K562 (cell line): ENCODE results near the gene ADIPOR1. TPM values are rescaled to one million over a fixed set of nuclear protein-coding genes. Genes with fewer than 3 reads are reported as not detected.
A peak's percentile ranks its signal among the peaks of the same experiment; 100 is the strongest.

Experiments
- ATAC-seq: fragments of 200-7000 bp; cut with Tn5 transposase; 3 replicates; pipeline ENCODE4 v1.9.1; 2020; ENCODE audit warnings: moderate library complexity
- BruUV-seq: library from RNA; stranded (reverse); fragments of 400-500 nt; replicated peaks from 2 replicates; lab custom pipeline; 2021; lab: Mats Ljungman, UMichigan
- CTCF ChIA-PET: fragments of 300-600 bp; formaldehyde crosslinking; extraction: SDS; loops from one replicate; lab custom pipeline; 2021; ENCODE audit warnings: low intra/inter-chr PET ratio; lab: Yijun Ruan, JAX
- POLR2A ChIA-PET: fragments of 300-600, 350-650 bp; sonication (Branson Sonifier 250); formaldehyde crosslinking; extraction: SDS; loops from one replicate; lab custom pipeline; 2021; ENCODE audit warnings: antibody characterized with exemption, inconsistent platforms; lab: Yijun Ruan, JAX
- DNase-seq, 4 experiments: peaks; one replicate each; pipeline versions ENCODE4 v3.0.0 to v3.0.0-alpha.2; 2011 to 2018; ENCODE audit warnings: low spot score in 3 of 4, mixed read lengths in 3 of 4; ENCODE audit errors: extremely low read depth in 1 of 4
- FAIRE-seq: peaks from 2 replicates; lab custom pipeline; 2011; peaks lifted over from hg19 to GRCh38; lab: Jason Lieb, UNC
- H2AFZ ChIP-seq: 2 replicates; pipeline ENCODE4 v1.6.0; 2011; ENCODE audit warnings: low read depth, low read length, control low read depth, inconsistent platforms
- H3K27ac ChIP-seq: fragments of 200-600 bp; 3 replicates; pipeline ENCODE4 v1.8.0; 2011; ENCODE audit warnings: low read depth, mild to moderate bottlenecking, control low read depth, inconsistent platforms, low read length, moderate library complexity, mixed read lengths; ENCODE audit errors: extremely low read depth
- H3K27me3 ChIP-seq, 2 experiments: fragments of 300-600 bp in 1 of 2; 2 replicates in 1 of 2; 3 replicates in 1 of 2; pipeline versions ENCODE4 v1.6.0 to v1.8.0; 2011; ENCODE audit warnings: inconsistent platforms in 2 of 2, low read length in 2 of 2, mild to moderate bottlenecking in 1 of 2, mixed read lengths in 1 of 2, moderate library complexity in 1 of 2; ENCODE audit not compliant: control insufficient read depth in 2 of 2, insufficient read depth in 2 of 2
- H3K36me3 ChIP-seq: fragments of 300-600 bp; 3 replicates; pipeline ENCODE4 v1.8.0; 2011; ENCODE audit warnings: mild to moderate bottlenecking, low read length, inconsistent platforms; ENCODE audit not compliant: control insufficient read depth, insufficient read depth
- H3K4me1 ChIP-seq, 2 experiments: fragments of 200-600 bp in 1 of 2; replicated peaks in 1 of 2; 2 replicates in 1 of 2; 3 replicates in 1 of 2; pipeline versions ENCODE4 v1.5.1 to v1.8.0; 2011; ENCODE audit warnings: inconsistent platforms in 2 of 2, low read length in 2 of 2, mild to moderate bottlenecking in 1 of 2, mixed read lengths in 1 of 2, moderate library complexity in 1 of 2; ENCODE audit not compliant: control insufficient read depth in 2 of 2, insufficient read depth in 2 of 2
- H3K4me2 ChIP-seq: 2 replicates; pipeline ENCODE4 v1.6.1; 2011; ENCODE audit warnings: low read length, control low read depth, inconsistent platforms, mixed read lengths; ENCODE audit not compliant: insufficient read depth
- H3K4me3 ChIP-seq: fragments of 200-600 bp; sonication (generic), shearing (Covaris generic); 2 replicates; pipeline ENCODE4 v1.5.1; 2016; ENCODE audit warnings: control low read depth, inconsistent platforms
- H3K79me2 ChIP-seq: fragments of 200-600 bp; 3 replicates; pipeline ENCODE4 v1.8.0; 2011; ENCODE audit warnings: low read length, inconsistent platforms; ENCODE audit not compliant: control insufficient read depth, insufficient read depth
- H3K9ac ChIP-seq, 2 experiments: 2 replicates each; pipeline versions ENCODE4 v1.6.0 to v1.6.1; 2011; ENCODE audit warnings: low read depth in 2 of 2, low read length in 2 of 2, control low read depth in 1 of 2, inconsistent platforms in 1 of 2, mild to moderate bottlenecking in 1 of 2, mixed read lengths in 1 of 2; ENCODE audit not compliant: insufficient read depth in 1 of 2
- H3K9me1 ChIP-seq: one replicate; pipeline ENCODE4 v1.6.0; 2011; ENCODE audit warnings: inconsistent platforms, mild to moderate bottlenecking, low read length, moderate library complexity; ENCODE audit not compliant: control insufficient read depth, insufficient read depth
- H3K9me3 ChIP-seq: replicated peaks from 2 replicates; pipeline ENCODE4 v1.5.1; 2011; ENCODE audit warnings: low read depth, low read length, inconsistent platforms; ENCODE audit not compliant: control insufficient read depth, insufficient read depth
- H4K20me1 ChIP-seq: replicated peaks from 2 replicates; pipeline ENCODE4 v1.6.1; 2011; ENCODE audit warnings: low read length, inconsistent platforms, mixed read lengths; ENCODE audit not compliant: control insufficient read depth, insufficient read depth
- CGGBP1 ChIP-seq: fragments of 250-450 bp; sonication (Bioruptor Pico); IDR thresholded peaks from 2 replicates; pipeline ENCODE4 v1.9.0; 2021; ENCODE audit warnings: mild to moderate bottlenecking
- CHD1 ChIP-seq: fragments of 200-600 bp; sonication (generic); IDR thresholded peaks from one replicate; pipeline ENCODE4 v1.6.1; 2012; ENCODE audit warnings: mild to moderate bottlenecking, moderate library complexity, low read length, inconsistent platforms
- ELK1 ChIP-seq: sonication (generic); formaldehyde crosslinking; IDR thresholded peaks from 2 replicates; pipeline ENCODE4 v1.8.1; 2022; ENCODE audit warnings: missing genetic modification reagents
- FOXM1 ChIP-seq, 2 experiments: fragments of 450-650 bp in 1 of 2; sonication (generic) in 1 of 2; formaldehyde crosslinking in 1 of 2; IDR thresholded peaks; 2 replicates each; pipeline versions ENCODE4 v1.6.1 to v1.9.0; 2017 to 2022; ENCODE audit warnings: low read depth in 2 of 2, mild to moderate bottlenecking in 2 of 2, missing genetic modification reagents in 1 of 2, moderate library complexity in 1 of 2
- HDAC6 ChIP-seq: IDR thresholded peaks from 2 replicates; pipeline ENCODE4 v1.6.1; 2012; ENCODE audit warnings: low read depth, mild to moderate bottlenecking, control low read depth, inconsistent platforms, low read length, moderate library complexity
- MAX ChIP-seq: sonication (generic); formaldehyde crosslinking; IDR thresholded peaks from 2 replicates; pipeline ENCODE4 v1.9.0; 2022; ENCODE audit warnings: mild to moderate bottlenecking, missing genetic modification reagents
- MTA2 ChIP-seq: fragments of 450-650 bp; IDR thresholded peaks from 2 replicates; pipeline ENCODE4 v1.6.1; 2016; ENCODE audit warnings: low read depth
- RBM17 ChIP-seq: fragments of 200-400 bp; formaldehyde crosslinking; IDR thresholded peaks from 2 replicates; pipeline ENCODE4 v1.6.1; 2017; ENCODE audit warnings: low read depth, mild to moderate bottlenecking, low read length, borderline replicate concordance
- TEAD1 ChIP-seq, 2 experiments: fragments of 450-650 bp in 1 of 2; sonication (generic) in 1 of 2; formaldehyde crosslinking; IDR thresholded peaks; 2 replicates each; pipeline versions ENCODE4 v1.4.0 to v1.8.0; 2020 to 2022; ENCODE audit warnings: mild to moderate bottlenecking in 2 of 2, missing genetic modification reagents in 1 of 2
- ZBTB7A ChIP-seq: IDR thresholded peaks from 2 replicates; pipeline ENCODE4 v1.6.1; 2011; ENCODE audit warnings: low read depth, mild to moderate bottlenecking, low read length, moderate library complexity, borderline replicate concordance; ENCODE audit not compliant: control insufficient read depth
- ZNF436 ChIP-seq: fragments of 250-450, 450-650 bp; sonication (Bioruptor Pico); formaldehyde crosslinking; IDR thresholded peaks from 2 replicates; pipeline ENCODE4 v1.7.0; 2020; ENCODE audit warnings: mild to moderate bottlenecking
- WGBS: fragments of 100-300 bp; shearing (Covaris generic); methylation state at CpG from one replicate; pipeline ENCODE4 v1.1.6; 2016; ENCODE audit warnings: low coverage, mixed read lengths; ENCODE audit not compliant: insufficient coverage; ENCODE audit errors: missing lambda C conversion rate; 5-methylcytosine and 5-hydroxymethylcytosine counted together
- in situ Hi-C: fragments of 300-500 bp; cut with MboI; formaldehyde crosslinking; loops from 4 replicates; pipeline ENCODE4 v1.15.0; 2018; ENCODE audit warnings: inconsistent platforms, mixed read lengths
- intact Hi-C: fragments of 100-400 bp; cut with micrococcal nuclease; formaldehyde crosslinking; loops from 2 replicates; pipeline ENCODE4 v1.14.2; 2022
- polyA plus RNA-seq, 8 experiments: library from polyadenylated mRNA; depleted of rRNA in 4 of 8; stranded (reverse) in 5 of 8; unstranded in 3 of 8; fragments of >200 nt; fragmentation: Nextera tagmentation in 2 of 8; fragmentation: Illumina TruSeq in 1 of 8; extraction: Ambion mirVana in 2 of 8; extraction: Trizol in 1 of 8; gene quantifications; 2 replicates each; pipeline versions ENCODE4 v1.2.1 to v1.2.3, GENCODE V29; 2011 to 2014; ENCODE audit warnings: inconsistent platforms in 1 of 8, missing spikeins in 1 of 8
- total RNA-seq, 7 experiments: library from RNA; depleted of rRNA in 6 of 7; stranded (reverse); fragments of >200 nt in 6 of 7; fragmentation: Illumina TruSeq in 2 of 7; extraction: Trizol in 2 of 7; gene quantifications; 2 replicates each; pipeline versions ENCODE4 v1.2.1 to v1.2.3, GENCODE V29; 2011 to 2021; ENCODE audit warnings: low replicate concordance in 1 of 7

ADIPOR1 gene
- total and polyA plus RNA-seq, 9 of the 15 experiments (the other 6 are each of a cell fraction or from before 2014, with no cell fraction given): 29.0 to 217 (median 100) TPM

- Histone ChIP-seq H3K4me3 (no peak overlapping the region), H4K20me1 (no peaks in the 10 kb centered on the region), H3K4me1 (peaks cover 20 to 24% of the 10 kb centered on the region in 2 experiments), H3K27me3 (no peaks in the 10 kb centered on the region), H3K9me1 (no peaks in the 10 kb centered on the region), H3K27ac (no peak overlapping the region), H3K36me3 (peaks cover 47% of the 10 kb centered on the region), H2AFZ (no peak overlapping the region), H3K4me2 (no peak overlapping the region), H3K9me3 (no peaks in the 10 kb centered on the region), H3K79me2 (peaks cover 11% of the 10 kb centered on the region; the same call in 2 of the 3 replicates), H3K9ac (peak overlapping the region in 1 of 2 experiments; percentile 6; a peak in 1 of 4 replicates)
- TF ChIP-seq HDAC6 (no peak), CHD1 (no peak), RBM17 (no peak), ZBTB7A (no peak), ZNF436 (CRISPR knock-in tag) (no peak), ELK1 (no peak), CGGBP1 (CRISPR knock-in tag) (no peak), MTA2 (no peak), MAX (CRISPR knock-in tag) (no peak), FOXM1 (IDR thresholded peaks at IDR 0.05; ENCODE audit: low read depth) (no peak), FOXM1 (CRISPR knock-in tag; IDR thresholded peaks at IDR 0.05; ENCODE audit: low read depth) (no peak), TEAD1 (CRISPR knock-in tag; IDR thresholded peaks at IDR 0.05) (no peak)
- FAIRE-seq (no peak), DNase-seq (no peak), ATAC-seq (no peak)
- in situ Hi-C loops (no loop called here), intact Hi-C loops (no loop called here)
- no TSS peak for BruUV-seq
- WGBS: 85% methylated on average over 6 of the region's 6 CpGs
- CTCF ChIA-PET: no interaction called here
- POLR2A ChIA-PET: interaction anchor here (0.6 to 1.6 kb wide), 4 partner anchors 8 to 41 kb away, joined by 3 to 6 read pairs (median 3); no protein-coding TSS in a partner anchor
Measured at GRCh38 chr1:202964791-202965410, 6.8 kb upstream of the ADIPOR1 start.
